ENCODE data around the gene C1orf105.

C1orf105 gene

GRCh38 chr1:172394141-172394751 is 26.2 kb upstream of the C1orf105 start:
- in situ Hi-C loops (cut with MboI; ENCODE audit: low pct_unique_long_range_greater_than_20kb, low sequenced_read_pairs, unreplicated experiment): loop anchor here (10.0 to 25.0 kb wide), 3 partner anchors 49 to 389 kb away; no protein-coding TSS in a partner anchor
- peak; percentile 56 for DNase-seq (ENCODE audit: low spot score)

GRCh38 chr1:172394811-172395210 is 25.7 kb upstream of the C1orf105 start:
- TF ChIP-seq CTCF (IDR thresholded peaks at IDR 0.05; ENCODE audit: extremely low read depth, insufficient read depth, missing control alignments): no peak
- in situ Hi-C loops (cut with MboI; ENCODE audit: low pct_unique_long_range_greater_than_20kb, low sequenced_read_pairs, unreplicated experiment): loop anchor here (10.0 to 25.0 kb wide), 3 partner anchors 50 to 390 kb away; no protein-coding TSS in a partner anchor
- DNase-seq (ENCODE audit: low spot score): no peak

More at GRCh38 chr1:172394141-172394751, 26.2 kb upstream of the C1orf105 start:
- TF ChIP-seq CTCF (IDR thresholded peaks at IDR 0.05; ENCODE audit: extremely low read depth, insufficient read depth, missing control alignments): no peak

- TF ChIP-seq CTCF (IDR thresholded peaks at IDR 0.05; ENCODE audit: extremely low read depth, insufficient read depth, missing control alignments): no peak
- DNase-seq (ENCODE audit: low spot score): no peak
- in situ Hi-C loops (cut with MboI; ENCODE audit: low pct_unique_long_range_greater_than_20kb, low sequenced_read_pairs, unreplicated experiment): loop anchor here (10.0 to 25.0 kb wide), 3 partner anchors 51 to 391 kb away; no protein-coding TSS in a partner anchor
These were observed 24.9 kb upstream of the C1orf105 start for GRCh38 chr1:172395576-172395975.

GRCh38 chr1:172397221-172397620 is 23.3 kb upstream of the C1orf105 start:
- TF ChIP-seq CTCF (IDR thresholded peaks at IDR 0.05; ENCODE audit: extremely low read depth, insufficient read depth, missing control alignments): no peak
- peak; percentile 28 for DNase-seq (ENCODE audit: low spot score)
- in situ Hi-C loops (cut with MboI; ENCODE audit: low pct_unique_long_range_greater_than_20kb, low sequenced_read_pairs, unreplicated experiment): loop anchor here (10.0 to 25.0 kb wide), 3 partner anchors 52 to 392 kb away; no protein-coding TSS in a partner anchor

- TF ChIP-seq CTCF (IDR thresholded peaks at IDR 0.05; ENCODE audit: extremely low read depth, insufficient read depth, missing control alignments): no peak
- in situ Hi-C loops (cut with MboI; ENCODE audit: low pct_unique_long_range_greater_than_20kb, low sequenced_read_pairs, unreplicated experiment): loop anchor here (10.0 to 25.0 kb wide), 3 partner anchors 53 to 393 kb away; no protein-coding TSS in a partner anchor
- DNase-seq (ENCODE audit: low spot score): no peak
These were observed 22.9 kb upstream of the C1orf105 start for GRCh38 chr1:172397633-172398032.

GRCh38 chr1:172398193-172398592 is 22.3 kb upstream of the C1orf105 start:
- in situ Hi-C loops (cut with MboI; ENCODE audit: low pct_unique_long_range_greater_than_20kb, low sequenced_read_pairs, unreplicated experiment): loop anchor here (10.0 to 25.0 kb wide), 3 partner anchors 53 to 393 kb away; no protein-coding TSS in a partner anchor
- no peak for TF ChIP-seq CTCF (IDR thresholded peaks at IDR 0.05; ENCODE audit: extremely low read depth, insufficient read depth, missing control alignments)

More at GRCh38 chr1:172398193-172398592, 22.3 kb upstream of the C1orf105 start:
- no peak for DNase-seq (ENCODE audit: low spot score)
